ENCODE measurements around the gene GLB1L. TPM values are rescaled to one million over a fixed set of nuclear protein-coding genes. Genes with fewer than 3 reads are reported as not detected.

Gene GLB1L
- total RNA-seq, 1 donor from 2014 or later: 1.8 TPM

- H3K4me3 ChIP-seq: no peak overlapping the region
- H3K27ac ChIP-seq: no peak overlapping the region
- no peaks in the 10 kb centered on the region for H3K27me3 ChIP-seq
- TF ChIP-seq CTCF (IDR thresholded peaks at IDR 0.05): no peak
- peak in 1 of 2 donors; percentile 61 for DNase-seq (ENCODE audit: low spot score in 2 of 2)
- H3K9me3 ChIP-seq: no peaks in the 10 kb centered on the region
- intact Hi-C loops (cut with DNase I): loop anchor here (5.0 to 10.0 kb wide), 2 partner anchors 95 to 243 kb away; partner anchors contain the start of gene DNPEP
- H3K36me3 ChIP-seq: no peaks in the 10 kb centered on the region
- H3K4me1 ChIP-seq: peaks cover 5 to 20% of the 10 kb centered on the region in 2 donors
Observed at GRCh38 chr2:219291910-219292490, 46.8 kb upstream of the GLB1L start.

- TF ChIP-seq CTCF (IDR thresholded peaks at IDR 0.05): no peak
- intact Hi-C loops (cut with DNase I): loop anchor here (5.0 to 10.0 kb wide), 2 partner anchors 96 to 243 kb away; partner anchors contain the start of gene DNPEP
- peaks cover 5 to 22% of the 10 kb centered on the region in 2 donors for H3K4me1 ChIP-seq
- H3K4me3 ChIP-seq: no peak overlapping the region
- H3K9me3 ChIP-seq: no peaks in the 10 kb centered on the region
- no peaks in the 10 kb centered on the region for H3K27me3 ChIP-seq
- peak in 1 of 2 donors; percentile 61 for DNase-seq (ENCODE audit: low spot score in 2 of 2)
- H3K36me3 ChIP-seq: peaks cover 0 to 3% of the 10 kb centered on the region in 2 donors
- H3K27ac ChIP-seq: no peak overlapping the region
Observed at GRCh38 chr2:219291394-219291793, 46.1 kb upstream of the GLB1L start.

- H3K9me3 ChIP-seq: no peaks in the 10 kb centered on the region
- H3K27ac ChIP-seq: peak overlapping the region; percentile 69 to 71
- peaks cover 2 to 3% of the 10 kb centered on the region in 2 donors for H3K36me3 ChIP-seq
- H3K4me1 ChIP-seq: peaks cover 5 to 25% of the 10 kb centered on the region in 2 donors
- intact Hi-C loops (cut with DNase I): loop anchor here (5.0 to 10.0 kb wide), 2 partner anchors 97 to 244 kb away; partner anchors contain the start of gene DNPEP
- TF ChIP-seq CTCF (IDR thresholded peaks at IDR 0.05): no peak
- no peak overlapping the region for H3K4me3 ChIP-seq
- DNase-seq (ENCODE audit: low spot score in 2 of 2): peak in 1 of 2 donors; percentile 56
- H3K27me3 ChIP-seq: no peaks in the 10 kb centered on the region
Observed at GRCh38 chr2:219290381-219291171, 45.3 kb upstream of the GLB1L start.

GRCh38 chr2:219289537-219290361 lies 44.5 kb upstream of the GLB1L start:
- peak in 1 of 2 donors; percentile 90 for DNase-seq (ENCODE audit: low spot score in 2 of 2)
- Histone ChIP-seq H3K4me1 (peaks cover 5 to 22% of the 10 kb centered on the region in 2 donors), H3K9me3 (no peaks in the 10 kb centered on the region), H3K27ac (peak overlapping the region; percentile 69 to 71), H3K36me3 (peaks cover 9 to 10% of the 10 kb centered on the region in 2 donors), H3K27me3 (no peaks in the 10 kb centered on the region), H3K4me3 (peak overlapping the region in 1 of 2 donors; percentile 33)
- intact Hi-C loops (cut with DNase I): loop anchor here (1.0 to 10.0 kb wide), 3 partner anchors 10 to 245 kb away; partner anchors contain the start of genes DNAJB2 and DNPEP
- no peak for TF ChIP-seq CTCF (IDR thresholded peaks at IDR 0.05)

- peaks cover 13 to 16% of the 10 kb centered on the region in 2 donors for H3K36me3 ChIP-seq
- H3K9me3 ChIP-seq: no peaks in the 10 kb centered on the region
- intact Hi-C loops (cut with DNase I): loop anchor here (1.0 kb wide), 1 partner anchor 10 kb away; the partner anchor contains the start of gene DNAJB2
- no peaks in the 10 kb centered on the region for H3K27me3 ChIP-seq
- peaks cover 5 to 18% of the 10 kb centered on the region in 2 donors for H3K4me1 ChIP-seq
- H3K27ac ChIP-seq: peak overlapping the region; percentile 69 to 71
- TF ChIP-seq CTCF (IDR thresholded peaks at IDR 0.05): no peak
- H3K4me3 ChIP-seq: peak overlapping the region in 1 of 2 donors; percentile 33
- DNase-seq (ENCODE audit: low spot score in 2 of 2): no peak
Observed at GRCh38 chr2:219289195-219289536, 43.9 kb upstream of the GLB1L start.
